ENCODE measurements around the gene PALLD.

Gene PALLD

DNA sequence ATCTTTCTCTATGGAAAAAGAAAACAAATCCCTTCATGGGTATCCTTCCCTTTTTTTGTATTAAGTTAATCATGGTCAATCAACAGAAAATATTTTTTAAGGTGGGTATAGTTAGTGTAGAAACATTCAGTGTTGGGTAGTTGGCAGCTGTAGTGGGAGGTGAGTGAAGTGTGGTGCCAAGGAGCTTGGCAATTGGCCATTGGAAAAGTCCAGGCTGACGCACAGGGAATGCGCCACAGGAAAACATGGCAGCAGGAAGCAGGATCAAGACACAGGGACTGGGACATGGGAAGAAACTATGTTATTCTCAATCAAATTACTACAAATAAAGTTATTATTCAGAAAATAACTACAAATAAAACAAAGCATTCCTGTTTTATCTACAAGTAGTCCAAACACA, 20.0 kb downstream of the PALLD start:
- TF ChIP-seq, protein P1, sequence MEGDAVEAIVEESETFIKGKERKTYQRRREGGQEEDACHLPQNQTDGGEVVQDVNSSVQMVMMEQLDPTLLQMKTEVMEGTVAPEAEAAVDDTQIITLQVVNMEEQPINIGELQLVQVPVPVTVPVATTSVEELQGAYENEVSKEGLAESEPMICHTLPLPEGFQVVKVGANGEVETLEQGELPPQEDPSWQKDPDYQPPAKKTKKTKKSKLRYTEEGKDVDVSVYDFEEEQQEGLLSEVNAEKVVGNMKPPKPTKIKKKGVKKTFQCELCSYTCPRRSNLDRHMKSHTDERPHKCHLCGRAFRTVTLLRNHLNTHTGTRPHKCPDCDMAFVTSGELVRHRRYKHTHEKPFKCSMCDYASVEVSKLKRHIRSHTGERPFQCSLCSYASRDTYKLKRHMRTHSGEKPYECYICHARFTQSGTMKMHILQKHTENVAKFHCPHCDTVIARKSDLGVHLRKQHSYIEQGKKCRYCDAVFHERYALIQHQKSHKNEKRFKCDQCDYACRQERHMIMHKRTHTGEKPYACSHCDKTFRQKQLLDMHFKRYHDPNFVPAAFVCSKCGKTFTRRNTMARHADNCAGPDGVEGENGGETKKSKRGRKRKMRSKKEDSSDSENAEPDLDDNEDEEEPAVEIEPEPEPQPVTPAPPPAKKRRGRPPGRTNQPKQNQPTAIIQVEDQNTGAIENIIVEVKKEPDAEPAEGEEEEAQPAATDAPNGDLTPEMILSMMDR (IDR thresholded peaks at IDR 0.05; ENCODE audit: insufficient read depth, missing control alignments) = no peak
- DNase-seq (ENCODE audit: insufficient read length, low spot score) = no peak
- no peak for FAIRE-seq

DNA sequence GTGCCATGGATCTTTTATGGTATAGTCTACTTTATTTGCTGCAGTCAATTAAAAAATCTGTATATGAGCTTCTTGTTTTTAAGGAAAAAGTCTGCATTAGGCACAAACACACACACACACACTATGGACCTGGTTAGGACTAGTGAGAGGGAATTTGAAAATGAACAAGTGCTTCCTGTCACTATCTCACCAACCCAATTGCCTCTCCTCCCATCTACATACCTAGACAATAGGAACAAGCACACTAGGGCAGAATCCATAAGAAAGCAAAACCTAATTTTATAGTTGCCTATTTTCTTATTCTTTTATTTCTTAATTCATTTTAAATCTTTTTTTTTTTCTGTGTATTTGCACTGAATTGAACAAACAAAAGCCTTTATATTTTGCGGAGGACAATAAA, 22.7 kb downstream of the PALLD start:
- FAIRE-seq = no peak
- no peak for DNase-seq (ENCODE audit: insufficient read length, low spot score)
- TF ChIP-seq, protein P1 (IDR thresholded peaks at IDR 0.05; ENCODE audit: insufficient read depth, missing control alignments) = no peak

DNA sequence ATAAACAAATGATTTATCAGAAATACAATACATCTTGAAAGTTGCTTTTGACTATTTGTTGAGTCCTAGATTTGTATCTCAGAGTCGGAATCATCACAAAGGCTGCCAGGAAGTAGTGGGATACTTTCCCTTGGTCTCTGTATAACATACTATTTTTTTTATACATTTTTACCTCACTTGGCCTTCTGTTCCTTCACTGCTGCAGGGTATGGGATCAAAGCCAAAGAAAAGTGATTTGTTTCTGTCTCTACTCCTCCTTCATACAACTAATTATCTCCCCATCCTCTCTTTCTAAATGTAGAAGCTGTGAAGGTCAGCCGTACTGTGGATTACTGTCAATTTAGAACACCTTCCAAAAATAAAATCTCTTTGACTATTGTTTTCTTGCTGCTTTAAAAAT, 24.9 kb downstream of the PALLD start:
- DNase-seq (ENCODE audit: insufficient read length, low spot score) = no peak

DNA sequence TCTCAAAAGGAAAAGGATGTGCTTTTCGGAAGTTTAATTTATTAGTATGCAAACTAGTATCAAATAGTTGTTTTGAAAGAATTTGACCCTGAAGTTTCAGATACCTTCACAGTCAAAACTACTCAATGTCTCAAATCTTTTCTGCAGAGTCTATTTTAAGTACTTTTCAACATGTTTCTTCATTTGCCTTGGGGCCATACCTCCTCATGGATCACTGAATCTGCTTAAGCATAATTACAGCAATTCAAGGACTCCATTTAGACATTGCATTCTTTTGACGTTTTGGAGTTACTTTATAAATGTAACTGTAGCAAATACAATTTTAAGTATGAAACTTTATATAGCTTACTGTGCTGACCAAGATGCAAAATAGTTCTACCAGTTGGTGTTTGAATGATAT, 25.5 kb downstream of the PALLD start:
- DNase-seq (ENCODE audit: insufficient read length, low spot score) = no peak
- TF ChIP-seq, protein P1 (IDR thresholded peaks at IDR 0.05; ENCODE audit: insufficient read depth, missing control alignments) = no peak
- FAIRE-seq = no peak

More for the DNA sequence above, 24.9 kb downstream of the PALLD start:
- FAIRE-seq = no peak
- TF ChIP-seq, protein P1 (IDR thresholded peaks at IDR 0.05; ENCODE audit: insufficient read depth, missing control alignments) = no peak

DNA sequence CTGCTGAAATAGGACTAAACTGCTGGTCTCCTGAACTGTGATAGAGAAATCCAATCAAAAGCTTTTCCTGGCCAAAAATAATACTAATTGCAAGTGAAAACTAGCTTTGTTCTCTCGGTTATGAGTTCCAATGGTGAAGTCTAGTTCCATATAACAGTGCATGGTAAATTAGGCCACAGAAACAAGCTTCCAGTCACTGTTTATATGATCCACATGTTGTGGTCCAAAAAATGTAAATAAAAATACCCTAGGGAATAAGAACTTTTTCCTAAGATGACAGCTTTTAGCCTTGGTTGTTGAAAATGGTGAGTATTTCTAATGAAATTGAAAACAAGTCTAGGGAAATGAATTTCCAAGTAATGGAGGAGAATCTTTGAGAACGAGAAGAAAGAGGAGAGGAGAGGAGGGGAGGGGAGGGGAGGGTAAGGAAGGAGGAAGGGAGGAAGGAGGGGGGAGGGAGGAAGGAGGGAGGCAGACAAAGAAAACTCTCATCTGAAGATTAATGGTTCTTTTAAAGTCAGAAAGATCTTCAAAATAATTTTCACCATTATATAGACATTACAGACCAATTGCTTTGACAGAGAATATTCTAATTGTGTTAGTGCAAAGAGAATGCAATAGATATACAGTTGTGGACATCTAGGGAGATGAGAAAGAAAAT, 26.1 kb downstream of the PALLD start:
- FAIRE-seq = no peak
- TF ChIP-seq, protein P1 (IDR thresholded peaks at IDR 0.05; ENCODE audit: insufficient read depth, missing control alignments) = no peak
- no peak for DNase-seq (ENCODE audit: insufficient read length, low spot score)

DNA sequence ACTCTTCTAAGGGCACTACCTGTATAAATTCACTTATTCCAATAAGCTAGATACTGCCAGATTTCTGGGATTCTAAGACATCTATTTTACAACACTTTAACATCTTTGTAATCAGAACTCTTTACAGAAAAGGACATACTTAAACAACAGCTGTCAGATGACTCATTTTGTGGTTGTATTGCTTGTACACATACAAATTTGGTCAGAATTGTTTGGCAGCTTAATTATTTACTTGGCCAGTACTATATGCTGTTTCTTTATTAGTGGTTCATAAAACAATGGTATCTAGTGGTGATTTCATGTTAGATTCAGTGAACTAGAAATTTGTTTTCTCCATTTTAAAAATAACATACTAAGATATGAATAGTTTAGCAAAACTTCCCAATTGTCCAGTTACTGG, 27.2 kb downstream of the PALLD start:
- TF ChIP-seq, protein P1 (IDR thresholded peaks at IDR 0.05; ENCODE audit: insufficient read depth, missing control alignments) = no peak
- DNase-seq (ENCODE audit: insufficient read length, low spot score) = no peak
- FAIRE-seq = no peak

DNA sequence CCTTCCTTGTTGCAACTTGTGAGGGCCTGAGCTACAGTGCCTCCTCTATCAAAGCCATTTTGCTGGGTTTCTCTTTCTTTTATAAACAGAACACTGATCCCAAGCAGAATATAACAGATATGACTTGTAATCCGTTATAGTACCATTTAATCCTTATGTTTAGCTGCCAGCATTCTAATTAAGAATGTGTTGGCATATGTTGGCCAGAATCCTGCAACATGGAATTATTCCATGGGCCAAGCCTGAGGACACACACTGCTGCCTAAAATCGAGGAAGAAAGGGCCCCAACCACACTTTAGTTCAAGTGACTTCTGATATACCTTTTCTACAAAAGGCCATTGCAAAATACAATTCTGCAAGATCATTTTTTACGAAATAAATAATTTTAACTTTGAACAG, 28.0 kb downstream of the PALLD start:
- DNase-seq (ENCODE audit: insufficient read length, low spot score) = no peak
- TF ChIP-seq, protein P1 (IDR thresholded peaks at IDR 0.05; ENCODE audit: insufficient read depth, missing control alignments) = no peak
- no peak for FAIRE-seq

All from D721Med (cell line).